HG02943 (cell line): Measurements from ENCODE around the gene MYLIP.
"Not testable (repeated sequence)": the region's sequence is repeated elsewhere in the genome, so short reads cannot be mapped to it uniquely, and the experiment has no call there.

Source experiments
- ATAC-seq: cut with Tn5 transposase; IDR thresholded peaks from one replicate; pipeline ENCODE4 v1.9.1; 2021; ENCODE audit warnings: mild to moderate bottlenecking, low read depth, moderate library complexity; ENCODE audit not compliant: unreplicated experiment

The MYLIP gene

GRCh38 chr6:16168858-16169257 is 40.0 kb downstream of the MYLIP start:
- no peak for ATAC-seq

GRCh38 chr6:16171400-16171799 is 42.5 kb downstream of the MYLIP start:
- ATAC-seq = no peak

- ATAC-seq = no peak
Measured at GRCh38 chr6:16173167-16173940, 44.5 kb downstream of the MYLIP start.

GRCh38 chr6:16174416-16175078 is 45.7 kb downstream of the MYLIP start:
- ATAC-seq = no peak

GRCh38 chr6:16176600-16176999 is 47.7 kb downstream of the MYLIP start:
- not testable (repeated sequence) for ATAC-seq

GRCh38 chr6:16177881-16178280 is 49.0 kb downstream of the MYLIP start:
- no peak for ATAC-seq

GRCh38 chr6:16178351-16178750 is 49.5 kb downstream of the MYLIP start:
- no peak for ATAC-seq

GRCh38 chr6:16179063-16179462 is 50.2 kb downstream of the MYLIP start:
- no peak for ATAC-seq

GRCh38 chr6:16179970-16180431 is 51.1 kb downstream of the MYLIP start:
- ATAC-seq = no peak

- no peak for ATAC-seq
Measured at GRCh38 chr6:16180696-16181438, 52.0 kb downstream of the MYLIP start.

GRCh38 chr6:16181439-16182297 is 52.8 kb downstream of the MYLIP start:
- no peak for ATAC-seq

- no peak for ATAC-seq
Measured at GRCh38 chr6:16183187-16183664, 54.3 kb downstream of the MYLIP start.

- ATAC-seq = no peak
Measured at GRCh38 chr6:16184129-16184528, 55.2 kb downstream of the MYLIP start.

GRCh38 chr6:16184551-16184950 is 55.7 kb downstream of the MYLIP start:
- ATAC-seq = no peak

GRCh38 chr6:16187176-16187575 is 58.3 kb downstream of the MYLIP start:
- no peak for ATAC-seq

- no peak for ATAC-seq
Measured at GRCh38 chr6:16190214-16190613, 61.3 kb downstream of the MYLIP start.

- no peak for ATAC-seq
Measured at GRCh38 chr6:16196260-16196983, 67.5 kb downstream of the MYLIP start.

- no peak for ATAC-seq
Measured at GRCh38 chr6:16196984-16197546, 68.2 kb downstream of the MYLIP start.
